ENCODE measurements around the gene FLT1. TPM values are rescaled to one million over a fixed set of nuclear protein-coding genes. Genes with fewer than 3 reads are reported as not detected.

FLT1 gene
- total RNA-seq, 2 experiments from 2014 or later, result 2.0 to 2.5 TPM

GRCh38 chr13:28458051-28458450 is 36.9 kb downstream of the FLT1 start:
- no peaks in the 10 kb centered on the region for H3K9me3 Mint-ChIP-seq
- H3K27me3 Mint-ChIP-seq, result peaks cover 23% of the 10 kb centered on the region
- no peaks in the 10 kb centered on the region for H3K36me3 Mint-ChIP-seq (ENCODE audit: low read depth)
- ChIA-PET POLR2A (no interaction called here), CTCF (interaction anchor here (0.7 kb wide), 1 partner anchor 114 kb away, joined by 3 read pairs; no protein-coding TSS in a partner anchor)
- H3K4me3 Mint-ChIP-seq, result no peak overlapping the region
- no peaks in the 10 kb centered on the region for H3K4me1 Mint-ChIP-seq
- H3K27ac Mint-ChIP-seq, result no peak overlapping the region
- no peak for DNase-seq

GRCh38 chr13:28457521-28457920 is 37.4 kb downstream of the FLT1 start:
- H3K4me3 Mint-ChIP-seq, result no peak overlapping the region
- no peaks in the 10 kb centered on the region for H3K9me3 Mint-ChIP-seq
- POLR2A ChIA-PET, result interaction anchor here (0.7 kb wide), 1 partner anchor 9 kb away, joined by 4 read pairs; no protein-coding TSS in a partner anchor
- no peaks in the 10 kb centered on the region for H3K4me1 Mint-ChIP-seq
- CTCF ChIA-PET, result interaction anchor here (0.7 kb wide), 2 partner anchors 32 to 115 kb away, joined by 3 to 5 read pairs; no protein-coding TSS in a partner anchor
- peaks cover 19% of the 10 kb centered on the region for H3K27me3 Mint-ChIP-seq
- DNase-seq, result no peak
- H3K36me3 Mint-ChIP-seq (ENCODE audit: low read depth), result no peaks in the 10 kb centered on the region
- H3K27ac Mint-ChIP-seq, result no peak overlapping the region

- ChIA-PET POLR2A (no interaction called here), CTCF (no interaction called here)
- H3K36me3 Mint-ChIP-seq (ENCODE audit: low read depth), result no peaks in the 10 kb centered on the region
- no peaks in the 10 kb centered on the region for H3K4me1 Mint-ChIP-seq
- peaks cover 19% of the 10 kb centered on the region for H3K27me3 Mint-ChIP-seq
- H3K9me3 Mint-ChIP-seq, result no peaks in the 10 kb centered on the region
- DNase-seq, result no peak
- H3K27ac Mint-ChIP-seq, result no peak overlapping the region
- H3K4me3 Mint-ChIP-seq, result no peak overlapping the region
These were observed 39.2 kb downstream of the FLT1 start for GRCh38 chr13:28455580-28456194.

- Mint-ChIP-seq H3K27ac (no peak overlapping the region), H3K9me3 (peaks cover 4% of the 10 kb centered on the region), H3K4me1 (no peaks in the 10 kb centered on the region), H3K36me3 (ENCODE audit: low read depth) (no peaks in the 10 kb centered on the region), H3K4me3 (no peak overlapping the region), H3K27me3 (peaks cover 20% of the 10 kb centered on the region)
- CTCF ChIA-PET, result no interaction called here
- POLR2A ChIA-PET, result no interaction called here
- DNase-seq, result no peak
These were observed 42.2 kb downstream of the FLT1 start for GRCh38 chr13:28452755-28453154.

GRCh38 chr13:28451482-28452217 is 43.3 kb downstream of the FLT1 start:
- ChIA-PET POLR2A (no interaction called here), CTCF (no interaction called here)
- peaks cover 17% of the 10 kb centered on the region for H3K27me3 Mint-ChIP-seq
- H3K9me3 Mint-ChIP-seq, result peaks cover 5% of the 10 kb centered on the region
- H3K4me3 Mint-ChIP-seq, result no peak overlapping the region
- no peaks in the 10 kb centered on the region for H3K36me3 Mint-ChIP-seq (ENCODE audit: low read depth)
- DNase-seq, result no peak
- H3K4me1 Mint-ChIP-seq, result no peaks in the 10 kb centered on the region
- H3K27ac Mint-ChIP-seq, result no peak overlapping the region

- Mint-ChIP-seq H3K36me3 (ENCODE audit: low read depth) (no peaks in the 10 kb centered on the region), H3K4me3 (no peak overlapping the region), H3K9me3 (peaks cover 5% of the 10 kb centered on the region), H3K27me3 (peaks cover 15% of the 10 kb centered on the region), H3K4me1 (no peaks in the 10 kb centered on the region), H3K27ac (no peak overlapping the region)
- ChIA-PET CTCF (no interaction called here), POLR2A (no interaction called here)
- DNase-seq, result no peak
These were observed 44.8 kb downstream of the FLT1 start for GRCh38 chr13:28449826-28450773.

GRCh38 chr13:28448651-28449358 is 46.1 kb downstream of the FLT1 start:
- no peak overlapping the region for H3K27ac Mint-ChIP-seq
- no peaks in the 10 kb centered on the region for H3K4me1 Mint-ChIP-seq
- H3K36me3 Mint-ChIP-seq (ENCODE audit: low read depth), result no peaks in the 10 kb centered on the region
- H3K4me3 Mint-ChIP-seq, result no peak overlapping the region
- peaks cover 5% of the 10 kb centered on the region for H3K9me3 Mint-ChIP-seq
- POLR2A ChIA-PET, result interaction anchor here (0.6 kb wide), 1 partner anchor 8 kb away, joined by 4 read pairs; no protein-coding TSS in a partner anchor
- CTCF ChIA-PET, result no interaction called here
- H3K27me3 Mint-ChIP-seq, result peaks cover 7% of the 10 kb centered on the region
- DNase-seq, result no peak

GRCh38 chr13:28447989-28448388 is 46.9 kb downstream of the FLT1 start:
- CTCF ChIA-PET, result no interaction called here
- Mint-ChIP-seq H3K27me3 (peaks cover 7% of the 10 kb centered on the region), H3K9me3 (peaks cover 5% of the 10 kb centered on the region), H3K36me3 (ENCODE audit: low read depth) (no peaks in the 10 kb centered on the region), H3K4me1 (no peaks in the 10 kb centered on the region), H3K27ac (no peak overlapping the region), H3K4me3 (no peak overlapping the region)
- POLR2A ChIA-PET, result interaction anchor here (0.6 kb wide), 1 partner anchor 9 kb away, joined by 4 read pairs; no protein-coding TSS in a partner anchor
- no peak for DNase-seq

- H3K27me3 Mint-ChIP-seq, result peaks cover 11% of the 10 kb centered on the region
- no peak overlapping the region for H3K27ac Mint-ChIP-seq
- H3K36me3 Mint-ChIP-seq (ENCODE audit: low read depth), result no peaks in the 10 kb centered on the region
- CTCF ChIA-PET, result no interaction called here
- POLR2A ChIA-PET, result no interaction called here
- no peak overlapping the region for H3K4me3 Mint-ChIP-seq
- no peaks in the 10 kb centered on the region for H3K4me1 Mint-ChIP-seq
- no peak for DNase-seq
- peaks cover 5% of the 10 kb centered on the region for H3K9me3 Mint-ChIP-seq
These were observed 47.7 kb downstream of the FLT1 start for GRCh38 chr13:28447206-28447605.

GRCh38 chr13:28442839-28443238 is 52.1 kb downstream of the FLT1 start:
- Mint-ChIP-seq H3K27ac (no peak overlapping the region), H3K27me3 (peaks cover 11% of the 10 kb centered on the region), H3K4me1 (no peaks in the 10 kb centered on the region), H3K36me3 (ENCODE audit: low read depth) (no peaks in the 10 kb centered on the region), H3K4me3 (no peak overlapping the region), H3K9me3 (peaks cover 2% of the 10 kb centered on the region)
- POLR2A ChIA-PET, result no interaction called here
- CTCF ChIA-PET, result no interaction called here
- no peak for DNase-seq

- no peak for DNase-seq
- Mint-ChIP-seq H3K9me3 (no peaks in the 10 kb centered on the region), H3K4me1 (no peaks in the 10 kb centered on the region), H3K27me3 (peaks cover 8% of the 10 kb centered on the region), H3K36me3 (ENCODE audit: low read depth) (no peaks in the 10 kb centered on the region), H3K27ac (no peak overlapping the region), H3K4me3 (no peak overlapping the region)
- POLR2A ChIA-PET, result no interaction called here
- CTCF ChIA-PET, result no interaction called here
These were observed 53.4 kb downstream of the FLT1 start for GRCh38 chr13:28441529-28441928.

GRCh38 chr13:28440774-28441504 is 54.0 kb downstream of the FLT1 start:
- Mint-ChIP-seq H3K27ac (no peak overlapping the region), H3K4me3 (no peak overlapping the region), H3K9me3 (no peaks in the 10 kb centered on the region), H3K36me3 (ENCODE audit: low read depth) (no peaks in the 10 kb centered on the region), H3K27me3 (peaks cover 10% of the 10 kb centered on the region), H3K4me1 (no peaks in the 10 kb centered on the region)
- CTCF ChIA-PET, result no interaction called here
- POLR2A ChIA-PET, result no interaction called here
- DNase-seq, result no peak
